ENCODE measurements around the gene OSBPL2. TPM values are rescaled to one million over a fixed set of nuclear protein-coding genes. Genes with fewer than 3 reads are reported as not detected.

OSBPL2 gene
- total RNA-seq, 1 donor: 36.7 TPM

- TF ChIP-seq CTCF (IDR thresholded peaks at IDR 0.05; ENCODE audit: insufficient read depth, low read depth, low read length): no peak
- no peak for DNase-seq (ENCODE audit: low read depth)
- H3K4me3 ChIP-seq (ENCODE audit: low read depth, low read length): no peak overlapping the region
These were observed 7.0 kb upstream of the OSBPL2 start for GRCh38 chr20:62231292-62231691.

- H3K4me3 ChIP-seq (ENCODE audit: low read depth, low read length): no peak overlapping the region
- TF ChIP-seq CTCF (IDR thresholded peaks at IDR 0.05; ENCODE audit: insufficient read depth, low read depth, low read length): no peak
- no peak for DNase-seq (ENCODE audit: low read depth)
These were observed 6.1 kb upstream of the OSBPL2 start for GRCh38 chr20:62232194-62232593.

GRCh38 chr20:62232770-62233645, 5.3 kb upstream of the OSBPL2 start:
- no peak overlapping the region for H3K4me3 ChIP-seq (ENCODE audit: low read depth, low read length)
- TF ChIP-seq CTCF (IDR thresholded peaks at IDR 0.05; ENCODE audit: insufficient read depth, low read depth, low read length): no peak

GRCh38 chr20:62233684-62234083, 4.6 kb upstream of the OSBPL2 start:
- no peak for TF ChIP-seq CTCF (IDR thresholded peaks at IDR 0.05; ENCODE audit: insufficient read depth, low read depth, low read length)
- H3K4me3 ChIP-seq (ENCODE audit: low read depth, low read length): no peak overlapping the region
- no peak for DNase-seq (ENCODE audit: low read depth)

More at GRCh38 chr20:62232770-62233645, 5.3 kb upstream of the OSBPL2 start:
- no peak for DNase-seq (ENCODE audit: low read depth)

- no peak for DNase-seq (ENCODE audit: low read depth)
- no peak for TF ChIP-seq CTCF (IDR thresholded peaks at IDR 0.05; ENCODE audit: insufficient read depth, low read depth, low read length)
- no peak overlapping the region for H3K4me3 ChIP-seq (ENCODE audit: low read depth, low read length)
These were observed 4.0 kb upstream of the OSBPL2 start for GRCh38 chr20:62234339-62234738.

- TF ChIP-seq CTCF (IDR thresholded peaks at IDR 0.05; ENCODE audit: insufficient read depth, low read depth, low read length): no peak
- no peak overlapping the region for H3K4me3 ChIP-seq (ENCODE audit: low read depth, low read length)
- DNase-seq (ENCODE audit: low read depth): no peak
These were observed 3.1 kb upstream of the OSBPL2 start for GRCh38 chr20:62235001-62235776.
